SK-N-SH treated with all-trans-retinoic acid at 6 μM for 48 hours (cell line): ENCODE data around the gene TGIF2.

Experiments used
- ATAC-seq: fragments of 200-7000 bp; cut with Tn5 transposase; 3 replicates; pipeline ENCODE4 v1.9.1; 2020; ENCODE audit warnings: mild to moderate bottlenecking, moderate library complexity
- BACH2 ChIP-seq: fragments of 250-450 bp; sonication (Bioruptor Pico); IDR thresholded peaks from 2 replicates; pipeline ENCODE4 v1.9.0; 2021; ENCODE audit warnings: mild to moderate bottlenecking, borderline replicate concordance
- CREB5 ChIP-seq: fragments of 250-450 bp; sonication (Bioruptor Pico); IDR thresholded peaks from 2 replicates; pipeline ENCODE4 v1.5.1; 2020; ENCODE audit warnings: low read depth, mild to moderate bottlenecking, moderate library complexity
- CSDC2 ChIP-seq: fragments of 250-450 bp; sonication (Bioruptor Pico); IDR thresholded peaks from 2 replicates; pipeline ENCODE4 v1.5.0; 2020; ENCODE audit warnings: mild to moderate bottlenecking, moderate library complexity
- CSRNP3 ChIP-seq: fragments of 250-450 bp; sonication (Bioruptor Pico); IDR thresholded peaks from 2 replicates; pipeline ENCODE4 v1.5.1; 2021; ENCODE audit warnings: mild to moderate bottlenecking, moderate library complexity
- GLIS3 ChIP-seq: fragments of 250-450 bp; sonication (Bioruptor Pico); IDR thresholded peaks from 2 replicates; pipeline ENCODE4 v1.5.0; 2020; ENCODE audit warnings: mild to moderate bottlenecking, moderate library complexity
- ISL1 ChIP-seq: fragments of 250-450 bp; sonication (Bioruptor Pico); IDR thresholded peaks from 2 replicates; pipeline ENCODE4 v2.1.2; 2022; ENCODE audit warnings: mild to moderate bottlenecking, moderate library complexity
- PATZ1 ChIP-seq: fragments of 250-450 bp; sonication (Bioruptor Pico); IDR thresholded peaks from 2 replicates; pipeline ENCODE4 v1.8.0; 2020; ENCODE audit warnings: mild to moderate bottlenecking, moderate library complexity, borderline replicate concordance
- PPARA ChIP-seq: fragments of 250-450 bp; sonication (Bioruptor Pico); IDR thresholded peaks from 2 replicates; pipeline ENCODE4 v1.5.0; 2020; ENCODE audit warnings: mild to moderate bottlenecking, borderline replicate concordance
- RARB ChIP-seq: fragments of 250-450 bp; sonication (Bioruptor Pico); IDR thresholded peaks from 2 replicates; pipeline ENCODE4 v1.8.0; 2021; ENCODE audit warnings: mild to moderate bottlenecking, moderate library complexity
- SNAI2 ChIP-seq: fragments of 250-450 bp; sonication (Bioruptor Pico); IDR thresholded peaks from 2 replicates; pipeline ENCODE4 v1.5.0; 2020; ENCODE audit warnings: mild to moderate bottlenecking, moderate library complexity
- TCF4 ChIP-seq: fragments of 250-450 bp; sonication (Bioruptor Pico); IDR thresholded peaks from 2 replicates; pipeline ENCODE4 v1.8.0; 2021; ENCODE audit warnings: mild to moderate bottlenecking, moderate library complexity, borderline replicate concordance
- TOX ChIP-seq: fragments of 250-450 bp; sonication (Bioruptor Pico); IDR thresholded peaks from 2 replicates; pipeline ENCODE4 v1.8.0; 2021; ENCODE audit warnings: mild to moderate bottlenecking, moderate library complexity, borderline replicate concordance
- ZC3H10 ChIP-seq: fragments of 250-450 bp; sonication (Bioruptor Pico); IDR thresholded peaks from 2 replicates; pipeline ENCODE4 v1.5.1; 2021; ENCODE audit warnings: mild to moderate bottlenecking, moderate library complexity
- ZFP3 ChIP-seq: fragments of 250-450 bp; sonication (Bioruptor Pico); IDR thresholded peaks from 2 replicates; pipeline ENCODE4 v1.5.0; 2020; ENCODE audit warnings: mild to moderate bottlenecking, moderate library complexity
- ZFP30 ChIP-seq: fragments of 450-650 bp; formaldehyde crosslinking; IDR thresholded peaks from 2 replicates; pipeline ENCODE4 v1.5.0; 2022; ENCODE audit warnings: mild to moderate bottlenecking, moderate library complexity
- ZNF565 ChIP-seq: fragments of 450-650 bp; formaldehyde crosslinking; conservative IDR thresholded peaks from 2 replicates; pipeline ENCODE4 v1.5.0; 2020; ENCODE audit warnings: low read depth, mild to moderate bottlenecking, moderate library complexity
- ZNF70 ChIP-seq: fragments of 450-650 bp; formaldehyde crosslinking; IDR thresholded peaks from 2 replicates; pipeline ENCODE4 v1.5.0; 2020; ENCODE audit warnings: mild to moderate bottlenecking, moderate library complexity
- ZNF8 ChIP-seq: fragments of 450-650 bp; formaldehyde crosslinking; IDR thresholded peaks from 2 replicates; pipeline ENCODE4 v1.5.0; 2020; ENCODE audit warnings: mild to moderate bottlenecking, moderate library complexity
- TF ChIP-seq, protein P1 (sequence below): fragments of 250-450 bp; sonication (Bioruptor Pico); IDR thresholded peaks from 2 replicates; pipeline ENCODE4 v1.5.0; 2020; ENCODE audit warnings: mild to moderate bottlenecking, moderate library complexity
- TF ChIP-seq, protein P2 (sequence below): fragments of 250-450 bp; sonication (Bioruptor Pico); IDR thresholded peaks from 2 replicates; pipeline ENCODE4 v1.8.0; 2021; ENCODE audit warnings: low read depth, mild to moderate bottlenecking, moderate library complexity, borderline replicate concordance

TGIF2 gene

GRCh38 chr20:36532822-36533221, 40.6 kb upstream of the TGIF2 start (continued):
- TF ChIP-seq, protein P1, sequence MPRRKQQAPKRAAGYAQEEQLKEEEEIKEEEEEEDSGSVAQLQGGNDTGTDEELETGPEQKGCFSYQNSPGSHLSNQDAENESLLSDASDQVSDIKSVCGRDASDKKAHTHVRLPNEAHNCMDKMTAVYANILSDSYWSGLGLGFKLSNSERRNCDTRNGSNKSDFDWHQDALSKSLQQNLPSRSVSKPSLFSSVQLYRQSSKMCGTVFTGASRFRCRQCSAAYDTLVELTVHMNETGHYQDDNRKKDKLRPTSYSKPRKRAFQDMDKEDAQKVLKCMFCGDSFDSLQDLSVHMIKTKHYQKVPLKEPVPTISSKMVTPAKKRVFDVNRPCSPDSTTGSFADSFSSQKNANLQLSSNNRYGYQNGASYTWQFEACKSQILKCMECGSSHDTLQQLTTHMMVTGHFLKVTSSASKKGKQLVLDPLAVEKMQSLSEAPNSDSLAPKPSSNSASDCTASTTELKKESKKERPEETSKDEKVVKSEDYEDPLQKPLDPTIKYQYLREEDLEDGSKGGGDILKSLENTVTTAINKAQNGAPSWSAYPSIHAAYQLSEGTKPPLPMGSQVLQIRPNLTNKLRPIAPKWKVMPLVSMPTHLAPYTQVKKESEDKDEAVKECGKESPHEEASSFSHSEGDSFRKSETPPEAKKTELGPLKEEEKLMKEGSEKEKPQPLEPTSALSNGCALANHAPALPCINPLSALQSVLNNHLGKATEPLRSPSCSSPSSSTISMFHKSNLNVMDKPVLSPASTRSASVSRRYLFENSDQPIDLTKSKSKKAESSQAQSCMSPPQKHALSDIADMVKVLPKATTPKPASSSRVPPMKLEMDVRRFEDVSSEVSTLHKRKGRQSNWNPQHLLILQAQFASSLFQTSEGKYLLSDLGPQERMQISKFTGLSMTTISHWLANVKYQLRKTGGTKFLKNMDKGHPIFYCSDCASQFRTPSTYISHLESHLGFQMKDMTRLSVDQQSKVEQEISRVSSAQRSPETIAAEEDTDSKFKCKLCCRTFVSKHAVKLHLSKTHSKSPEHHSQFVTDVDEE (CRISPR knock-in tag) = no peak
- no peak for TF ChIP-seq ZC3H10
- TF ChIP-seq CREB5 (CRISPR knock-in tag) = no peak
- TF ChIP-seq ZFP30 (CRISPR knock-in tag) = no peak

DNA sequence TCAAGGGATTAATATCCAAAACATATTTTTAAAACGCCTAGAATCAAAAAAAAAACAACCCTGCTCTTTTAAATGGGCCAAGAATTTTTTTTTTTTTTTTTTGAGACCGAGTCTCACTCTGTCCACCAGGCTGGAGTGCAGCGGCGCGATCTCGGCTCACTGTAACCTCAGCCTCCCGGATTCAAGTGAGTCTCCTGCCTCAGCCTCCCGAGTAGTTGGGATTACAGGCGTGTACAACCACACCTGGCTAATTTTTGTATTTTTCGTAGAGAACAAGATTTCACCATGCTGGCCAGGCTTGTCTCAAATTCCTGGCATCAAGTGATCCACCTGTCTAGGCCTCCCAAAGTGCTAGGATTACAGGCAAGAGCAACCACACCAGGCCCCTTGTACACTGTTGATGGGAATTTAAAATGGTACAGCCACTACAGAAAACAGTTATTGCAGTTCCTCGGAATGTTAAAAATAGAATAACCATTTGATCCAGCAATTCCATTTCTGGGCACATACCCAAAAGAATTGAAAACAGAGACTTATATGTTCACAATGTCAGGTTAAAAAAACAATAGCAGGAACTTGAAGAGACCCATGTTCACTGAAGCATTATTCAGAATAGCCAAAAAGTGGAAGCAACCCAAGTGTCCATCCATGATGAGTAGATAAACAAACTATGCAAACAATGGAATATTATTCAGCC, 35.2 kb upstream of the TGIF2 start:
- TF ChIP-seq BACH2 (CRISPR knock-in tag) (no peak), RARB (CRISPR knock-in tag) (no peak), GLIS3 (CRISPR knock-in tag) (no peak), ZC3H10 (no peak), TCF4 (no peak), ZFP30 (CRISPR knock-in tag) (no peak), CREB5 (CRISPR knock-in tag) (no peak), ZNF565 (CRISPR knock-in tag) (no peak), PATZ1 (CRISPR knock-in tag) (no peak), CSDC2 (CRISPR knock-in tag) (no peak), ZNF70 (no peak), CSRNP3 (CRISPR knock-in tag) (no peak), SNAI2 (no peak), PPARA (CRISPR knock-in tag) (no peak), TOX (CRISPR knock-in tag) (no peak), ZFP3 (CRISPR knock-in tag) (no peak), ZNF8 (CRISPR knock-in tag) (no peak), ISL1 (CRISPR knock-in tag) (no peak)
- TF ChIP-seq, protein P1 (CRISPR knock-in tag) = no peak
- TF ChIP-seq, protein P2, sequence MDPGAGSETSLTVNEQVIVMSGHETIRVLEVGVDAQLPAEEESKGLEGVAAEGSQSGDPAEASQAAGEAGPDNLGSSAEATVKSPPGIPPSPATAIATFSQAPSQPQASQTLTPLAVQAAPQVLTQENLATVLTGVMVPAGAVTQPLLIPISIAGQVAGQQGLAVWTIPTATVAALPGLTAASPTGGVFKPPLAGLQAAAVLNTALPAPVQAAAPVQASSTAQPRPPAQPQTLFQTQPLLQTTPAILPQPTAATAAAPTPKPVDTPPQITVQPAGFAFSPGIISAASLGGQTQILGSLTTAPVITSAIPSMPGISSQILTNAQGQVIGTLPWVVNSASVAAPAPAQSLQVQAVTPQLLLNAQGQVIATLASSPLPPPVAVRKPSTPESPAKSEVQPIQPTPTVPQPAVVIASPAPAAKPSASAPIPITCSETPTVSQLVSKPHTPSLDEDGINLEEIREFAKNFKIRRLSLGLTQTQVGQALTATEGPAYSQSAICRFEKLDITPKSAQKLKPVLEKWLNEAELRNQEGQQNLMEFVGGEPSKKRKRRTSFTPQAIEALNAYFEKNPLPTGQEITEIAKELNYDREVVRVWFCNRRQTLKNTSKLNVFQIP (CRISPR knock-in tag) = no peak
- ATAC-seq = peak; percentile 41
